ENCODE measurements around the gene IRX5.

IRX5 gene

DNA sequence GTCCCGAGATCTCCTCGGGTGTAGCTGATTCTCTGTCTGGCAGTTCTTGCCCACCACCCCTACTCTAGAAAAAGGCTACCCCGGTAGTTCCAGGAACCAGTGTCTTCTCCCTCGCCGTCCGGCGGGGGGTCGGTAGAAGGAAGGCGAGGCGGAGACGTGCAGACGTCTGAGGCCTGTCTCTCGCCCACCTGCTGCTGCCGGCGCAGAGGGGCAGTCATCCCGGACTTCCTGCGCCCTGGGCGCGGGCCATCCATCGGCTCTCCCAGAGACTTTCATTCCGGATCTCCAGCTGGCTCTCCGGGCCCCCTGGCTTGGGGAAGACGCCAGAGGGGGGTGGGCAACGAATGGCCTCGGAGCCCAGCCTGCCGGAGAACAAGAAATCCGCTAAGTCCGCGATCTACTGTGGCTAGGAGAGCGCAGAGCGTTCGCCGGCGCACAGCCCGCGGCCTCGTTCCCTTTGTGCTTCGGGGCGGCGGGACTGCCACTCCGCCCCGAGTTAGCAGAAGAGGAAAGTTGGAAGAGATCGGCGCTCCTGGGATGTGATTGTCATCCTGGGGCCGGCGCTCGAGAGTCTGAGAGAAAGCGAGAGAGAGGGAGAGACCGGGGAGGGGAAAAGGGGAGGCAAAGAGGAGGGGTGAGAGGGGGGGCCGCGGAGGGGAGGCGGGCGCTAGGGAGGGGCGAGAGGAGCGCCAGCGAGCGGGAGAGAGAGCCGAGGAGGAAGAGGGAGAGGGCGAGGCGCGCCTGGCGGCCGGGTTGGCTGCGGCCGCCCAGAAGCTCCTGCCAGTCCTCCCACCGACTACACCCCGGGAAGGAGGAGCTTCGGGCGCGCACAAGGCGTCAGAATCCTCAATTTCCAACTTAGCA is at the start of gene IRX5:
Gene IRX5, plus strand, starts transcription at position 861 of the 864 bp plus-strand sequence. CDS start 334 bp downstream, outside the sequence.
- DNase-seq (ENCODE audit: extremely low spot score) = peak; percentile 80
- TF ChIP-seq, protein P1, sequence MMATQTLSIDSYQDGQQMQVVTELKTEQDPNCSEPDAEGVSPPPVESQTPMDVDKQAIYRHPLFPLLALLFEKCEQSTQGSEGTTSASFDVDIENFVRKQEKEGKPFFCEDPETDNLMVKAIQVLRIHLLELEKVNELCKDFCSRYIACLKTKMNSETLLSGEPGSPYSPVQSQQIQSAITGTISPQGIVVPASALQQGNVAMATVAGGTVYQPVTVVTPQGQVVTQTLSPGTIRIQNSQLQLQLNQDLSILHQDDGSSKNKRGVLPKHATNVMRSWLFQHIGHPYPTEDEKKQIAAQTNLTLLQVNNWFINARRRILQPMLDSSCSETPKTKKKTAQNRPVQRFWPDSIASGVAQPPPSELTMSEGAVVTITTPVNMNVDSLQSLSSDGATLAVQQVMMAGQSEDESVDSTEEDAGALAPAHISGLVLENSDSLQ (IDR thresholded peaks at IDR 0.05) = peak; percentile 63
- TF ChIP-seq FOXM1 (IDR thresholded peaks at IDR 0.05; ENCODE audit: borderline replicate concordance) (no peak), ELF4 (IDR thresholded peaks at IDR 0.05) (no peak), SUZ12 (IDR thresholded peaks at IDR 0.05) (no peak)
- POLR2A ChIA-PET = interaction anchor here (0.9 to 2.2 kb wide), 5 partner anchors 11 to 301 kb away, joined by 3 to 5 read pairs (median 3); no protein-coding TSS in a partner anchor
- CTCF ChIA-PET = interaction anchor here (0.6 kb wide), 1 partner anchor 829 kb away, joined by 4 read pairs; no protein-coding TSS in a partner anchor

DNA sequence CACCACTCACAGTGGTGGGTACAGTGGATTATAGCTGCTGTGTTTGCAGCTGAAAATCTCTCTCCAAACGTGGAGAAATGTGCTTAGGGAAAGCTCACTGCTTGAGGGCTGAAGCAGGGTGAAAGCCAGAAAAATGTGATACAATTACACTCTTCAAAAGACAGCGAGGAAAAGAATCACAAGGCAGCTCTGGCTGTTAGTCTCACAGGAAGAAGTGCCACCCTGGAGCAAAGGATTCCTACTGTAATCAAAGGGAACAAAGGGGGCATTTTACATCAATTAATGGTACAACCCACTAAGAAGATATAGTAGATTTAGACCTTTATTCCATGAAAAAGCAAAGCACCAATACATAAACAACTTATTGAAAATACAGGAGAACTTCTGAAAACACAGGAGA is 48.1 kb upstream of the IRX5 start:
- TF ChIP-seq ARNT (IDR thresholded peaks at IDR 0.05) (no peak), FOXM1 (IDR thresholded peaks at IDR 0.05; ENCODE audit: borderline replicate concordance) (no peak), CTBP1 (IDR thresholded peaks at IDR 0.05; ENCODE audit: borderline replicate concordance) (no peak), SUZ12 (IDR thresholded peaks at IDR 0.05) (no peak), L3MBTL2 (conservative IDR thresholded peaks at IDR 0.05) (no peak), ELF4 (IDR thresholded peaks at IDR 0.05) (no peak), NFRKB (IDR thresholded peaks at IDR 0.05) (no peak), BHLHE40 (IDR thresholded peaks at IDR 0.05; ENCODE audit: borderline replicate concordance) (no peak), LEF1 (IDR thresholded peaks at IDR 0.05; ENCODE audit: borderline replicate concordance) (no peak), TARDBP (IDR thresholded peaks at IDR 0.05) (no peak), FOXK2 (IDR thresholded peaks at IDR 0.05) (no peak), FOXA1 (IDR thresholded peaks at IDR 0.05) (no peak), SP1 (IDR thresholded peaks at IDR 0.05) (no peak)
- ChIA-PET CTCF (no interaction called here), POLR2A (no interaction called here)

DNA sequence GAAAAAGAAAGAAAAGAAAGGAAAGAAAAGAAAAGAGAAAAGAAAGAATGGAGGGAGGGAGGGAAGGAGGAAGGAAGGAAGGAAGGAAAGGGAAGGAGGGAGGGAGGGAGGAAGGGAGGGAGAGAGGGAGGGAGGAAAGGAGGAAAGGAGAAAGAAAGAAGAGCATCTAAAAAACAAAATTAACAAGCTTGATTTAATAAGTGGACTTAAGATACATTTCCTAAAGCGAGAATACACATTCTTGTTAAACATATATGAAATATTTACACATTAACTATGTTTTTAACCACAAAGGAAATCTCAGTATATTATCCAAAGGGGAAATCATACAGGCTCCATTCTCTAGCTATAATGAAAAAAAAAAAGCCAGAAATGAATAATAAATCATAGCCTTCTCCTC is 47.3 kb upstream of the IRX5 start:
- CTCF ChIA-PET = no interaction called here
- TF ChIP-seq LEF1 (IDR thresholded peaks at IDR 0.05; ENCODE audit: borderline replicate concordance) (no peak), SP1 (IDR thresholded peaks at IDR 0.05) (no peak), HDGF (IDR thresholded peaks at IDR 0.05; ENCODE audit: borderline replicate concordance) (no peak), BHLHE40 (IDR thresholded peaks at IDR 0.05; ENCODE audit: borderline replicate concordance) (no peak), FOXA1 (IDR thresholded peaks at IDR 0.05) (no peak), FOXM1 (IDR thresholded peaks at IDR 0.05; ENCODE audit: borderline replicate concordance) (no peak), CTBP1 (IDR thresholded peaks at IDR 0.05; ENCODE audit: borderline replicate concordance) (no peak), NFRKB (IDR thresholded peaks at IDR 0.05) (no peak), TARDBP (IDR thresholded peaks at IDR 0.05) (no peak), SUZ12 (IDR thresholded peaks at IDR 0.05) (no peak), ARNT (IDR thresholded peaks at IDR 0.05) (no peak), ELF4 (IDR thresholded peaks at IDR 0.05) (no peak), FOXK2 (IDR thresholded peaks at IDR 0.05) (no peak), ZNF384 (IDR thresholded peaks at IDR 0.05) (no peak), L3MBTL2 (conservative IDR thresholded peaks at IDR 0.05) (no peak)
- TF ChIP-seq, protein P1 (IDR thresholded peaks at IDR 0.05) = no peak
- DNase-seq (ENCODE audit: extremely low spot score) = no peak
- POLR2A ChIA-PET = no interaction called here

More for the DNA sequence above, 48.1 kb upstream of the IRX5 start:
- no peak for DNase-seq (ENCODE audit: extremely low spot score)

DNA sequence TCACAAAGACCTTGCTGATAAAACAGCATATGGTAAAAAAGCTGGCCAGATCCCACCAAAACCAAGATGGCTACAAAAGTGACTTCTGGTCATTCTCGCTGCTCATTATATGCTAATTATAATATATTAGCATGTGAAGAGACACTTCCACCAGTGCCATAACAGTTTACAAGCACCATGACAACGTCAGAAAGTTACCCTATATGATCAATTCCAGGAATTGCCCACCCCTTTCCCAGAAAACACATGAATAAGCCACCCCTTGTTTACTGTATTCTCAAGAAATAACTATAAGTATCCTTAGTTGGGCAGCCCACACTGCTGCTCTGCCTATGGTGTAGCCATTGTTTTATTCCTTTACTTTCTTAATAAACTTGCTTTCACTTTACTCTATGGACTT is 44.6 kb upstream of the IRX5 start:
- no peak for DNase-seq (ENCODE audit: extremely low spot score)

DNA sequence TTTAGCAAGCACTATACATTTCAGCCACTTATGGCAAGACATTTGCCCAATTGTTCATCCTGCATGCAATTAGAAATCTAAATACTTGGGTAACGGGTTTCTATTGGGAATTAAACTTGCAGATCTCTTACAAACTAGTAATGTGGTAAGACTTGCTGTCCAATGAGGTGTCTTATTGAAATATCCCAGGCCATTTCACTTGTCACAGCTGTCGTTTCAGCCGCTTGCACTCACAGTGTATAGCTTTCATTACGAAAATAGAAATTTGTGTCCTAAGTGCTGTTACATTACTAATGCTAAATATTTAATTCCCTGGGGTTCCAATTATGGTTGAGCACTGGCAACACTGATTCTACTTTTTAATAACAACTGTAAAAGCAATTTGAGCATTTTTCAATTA is 40.3 kb upstream of the IRX5 start:
- TF ChIP-seq FOXA1 (IDR thresholded peaks at IDR 0.05) = no peak
- TF ChIP-seq ZNF384 (IDR thresholded peaks at IDR 0.05) = no peak
- TF ChIP-seq SP1 (IDR thresholded peaks at IDR 0.05) = no peak
- no peak for TF ChIP-seq NFRKB (IDR thresholded peaks at IDR 0.05)
- no peak for TF ChIP-seq L3MBTL2 (conservative IDR thresholded peaks at IDR 0.05)
- no peak for TF ChIP-seq SUZ12 (IDR thresholded peaks at IDR 0.05)
- no peak for TF ChIP-seq BHLHE40 (IDR thresholded peaks at IDR 0.05; ENCODE audit: borderline replicate concordance)
- TF ChIP-seq FOXK2 (IDR thresholded peaks at IDR 0.05) = no peak
- TF ChIP-seq TARDBP (IDR thresholded peaks at IDR 0.05) = no peak
- no peak for TF ChIP-seq FOXM1 (IDR thresholded peaks at IDR 0.05; ENCODE audit: borderline replicate concordance)
- TF ChIP-seq, protein P1 (IDR thresholded peaks at IDR 0.05) = no peak
- TF ChIP-seq LEF1 (IDR thresholded peaks at IDR 0.05; ENCODE audit: borderline replicate concordance) = no peak
- no peak for TF ChIP-seq HDGF (IDR thresholded peaks at IDR 0.05; ENCODE audit: borderline replicate concordance)
- TF ChIP-seq ARNT (IDR thresholded peaks at IDR 0.05) = no peak
- ChIA-PET CTCF (no interaction called here), POLR2A (no interaction called here)
- no peak for DNase-seq (ENCODE audit: extremely low spot score)

More for the DNA sequence above, 44.6 kb upstream of the IRX5 start:
- POLR2A ChIA-PET = no interaction called here
- TF ChIP-seq CTBP1 (IDR thresholded peaks at IDR 0.05; ENCODE audit: borderline replicate concordance) = no peak
- TF ChIP-seq FOXA1 (IDR thresholded peaks at IDR 0.05) = no peak
- no peak for TF ChIP-seq SUZ12 (IDR thresholded peaks at IDR 0.05)
- no peak for TF ChIP-seq HDGF (IDR thresholded peaks at IDR 0.05; ENCODE audit: borderline replicate concordance)
- TF ChIP-seq BHLHE40 (IDR thresholded peaks at IDR 0.05; ENCODE audit: borderline replicate concordance) = no peak
- TF ChIP-seq ZNF384 (IDR thresholded peaks at IDR 0.05) = no peak
- no peak for TF ChIP-seq NFRKB (IDR thresholded peaks at IDR 0.05)
- TF ChIP-seq ELF4 (IDR thresholded peaks at IDR 0.05) = no peak
- CTCF ChIA-PET = no interaction called here

DNA sequence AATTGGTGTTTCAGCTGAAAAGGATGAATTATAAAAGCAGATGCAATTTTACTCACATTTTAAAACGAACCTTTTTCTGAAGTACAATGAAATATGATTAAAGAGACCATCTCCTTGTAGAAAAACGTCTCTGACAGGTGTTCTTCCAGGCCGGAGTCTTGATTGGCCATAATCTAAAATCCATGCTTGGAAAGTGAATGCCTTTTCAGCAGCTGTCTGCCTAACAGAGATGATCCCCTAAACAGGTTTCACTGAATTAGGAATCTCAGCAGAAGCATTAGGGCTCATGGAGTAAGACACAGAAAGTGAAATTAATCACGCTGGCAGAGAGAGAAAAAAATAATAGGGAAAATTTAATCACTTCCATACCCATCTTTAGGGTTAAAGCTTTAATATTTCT is 39.3 kb upstream of the IRX5 start:
- ChIA-PET CTCF (no interaction called here), POLR2A (no interaction called here)
- DNase-seq (ENCODE audit: extremely low spot score) = no peak
- TF ChIP-seq FOXM1 (IDR thresholded peaks at IDR 0.05; ENCODE audit: borderline replicate concordance) = no peak
- no peak for TF ChIP-seq ARNT (IDR thresholded peaks at IDR 0.05)
- no peak for TF ChIP-seq ZNF384 (IDR thresholded peaks at IDR 0.05)
- no peak for TF ChIP-seq LEF1 (IDR thresholded peaks at IDR 0.05; ENCODE audit: borderline replicate concordance)
- TF ChIP-seq BHLHE40 (IDR thresholded peaks at IDR 0.05; ENCODE audit: borderline replicate concordance) = no peak
- TF ChIP-seq L3MBTL2 (conservative IDR thresholded peaks at IDR 0.05) = no peak
- no peak for TF ChIP-seq HDGF (IDR thresholded peaks at IDR 0.05; ENCODE audit: borderline replicate concordance)
- TF ChIP-seq NFRKB (IDR thresholded peaks at IDR 0.05) = no peak
- TF ChIP-seq SP1 (IDR thresholded peaks at IDR 0.05) = no peak
- TF ChIP-seq TARDBP (IDR thresholded peaks at IDR 0.05) = no peak
- TF ChIP-seq SUZ12 (IDR thresholded peaks at IDR 0.05) = no peak
- TF ChIP-seq FOXA1 (IDR thresholded peaks at IDR 0.05) = no peak
- TF ChIP-seq CTBP1 (IDR thresholded peaks at IDR 0.05; ENCODE audit: borderline replicate concordance) = no peak
- TF ChIP-seq, protein P1 (IDR thresholded peaks at IDR 0.05) = no peak
- no peak for TF ChIP-seq ELF4 (IDR thresholded peaks at IDR 0.05)
- no peak for TF ChIP-seq FOXK2 (IDR thresholded peaks at IDR 0.05)
